GM12801 (cell line): Measurements from ENCODE around the gene PAQR7.

Source experiments
- TF ChIP-seq, protein P1 (sequence below): IDR thresholded peaks from one replicate; pipeline ENCODE4 v1.5.1; 2011; ENCODE audit warnings: control low read depth; ENCODE audit not compliant: insufficient read length; ENCODE audit errors: extremely low read depth

The PAQR7 gene

DNA sequence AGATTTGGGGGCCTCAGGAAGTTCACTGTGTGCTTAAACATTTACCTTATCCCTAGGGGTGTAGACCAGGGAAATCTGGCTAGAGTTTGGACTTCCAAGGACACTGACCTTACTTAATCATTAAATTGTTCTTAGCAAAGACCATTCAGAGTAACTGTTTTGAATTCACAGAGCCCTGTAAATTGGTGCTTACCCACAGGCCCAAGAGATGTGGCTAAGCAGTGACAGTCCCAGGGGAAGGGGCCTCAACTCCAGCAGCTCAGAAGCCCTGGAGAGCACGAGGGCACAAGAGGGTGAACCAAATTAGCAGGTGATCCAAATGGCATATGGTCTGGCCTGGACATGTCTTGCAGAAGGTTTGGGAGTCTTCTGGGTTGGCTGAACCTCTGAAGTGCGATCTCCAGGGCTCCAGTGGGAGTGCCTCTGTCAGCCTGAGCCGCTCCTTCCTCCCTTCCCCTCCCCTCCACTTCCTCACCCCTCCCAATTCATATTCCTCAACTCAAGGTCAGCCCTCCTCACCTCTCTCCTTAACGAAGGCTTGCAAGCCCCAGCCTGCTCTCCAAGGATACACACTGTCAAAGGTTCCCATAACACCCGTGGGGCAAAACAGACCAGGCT lies 4.3 kb downstream of the PAQR7 start:
- TF ChIP-seq, protein P1, sequence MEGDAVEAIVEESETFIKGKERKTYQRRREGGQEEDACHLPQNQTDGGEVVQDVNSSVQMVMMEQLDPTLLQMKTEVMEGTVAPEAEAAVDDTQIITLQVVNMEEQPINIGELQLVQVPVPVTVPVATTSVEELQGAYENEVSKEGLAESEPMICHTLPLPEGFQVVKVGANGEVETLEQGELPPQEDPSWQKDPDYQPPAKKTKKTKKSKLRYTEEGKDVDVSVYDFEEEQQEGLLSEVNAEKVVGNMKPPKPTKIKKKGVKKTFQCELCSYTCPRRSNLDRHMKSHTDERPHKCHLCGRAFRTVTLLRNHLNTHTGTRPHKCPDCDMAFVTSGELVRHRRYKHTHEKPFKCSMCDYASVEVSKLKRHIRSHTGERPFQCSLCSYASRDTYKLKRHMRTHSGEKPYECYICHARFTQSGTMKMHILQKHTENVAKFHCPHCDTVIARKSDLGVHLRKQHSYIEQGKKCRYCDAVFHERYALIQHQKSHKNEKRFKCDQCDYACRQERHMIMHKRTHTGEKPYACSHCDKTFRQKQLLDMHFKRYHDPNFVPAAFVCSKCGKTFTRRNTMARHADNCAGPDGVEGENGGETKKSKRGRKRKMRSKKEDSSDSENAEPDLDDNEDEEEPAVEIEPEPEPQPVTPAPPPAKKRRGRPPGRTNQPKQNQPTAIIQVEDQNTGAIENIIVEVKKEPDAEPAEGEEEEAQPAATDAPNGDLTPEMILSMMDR, result no peak

DNA sequence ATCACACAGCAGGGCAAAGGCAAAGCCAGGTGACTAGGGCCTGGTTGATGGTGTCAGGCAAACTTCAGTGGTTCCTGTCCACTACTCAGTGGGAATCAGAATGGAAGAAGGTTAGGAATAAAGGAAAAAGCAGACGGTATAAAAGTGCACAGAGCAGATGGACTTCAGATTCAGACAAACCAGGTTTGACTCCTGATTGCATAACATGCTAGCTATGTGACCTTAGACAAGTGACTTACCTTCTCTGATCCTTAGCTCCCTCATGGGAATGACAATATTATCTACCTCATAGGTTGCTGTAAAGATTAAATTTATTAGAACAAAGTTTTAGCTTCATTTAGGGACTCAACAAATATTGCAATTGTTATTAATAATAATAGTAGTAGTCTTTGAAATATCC lies 4.9 kb downstream of the PAQR7 start:
- TF ChIP-seq, protein P1, result no peak

DNA sequence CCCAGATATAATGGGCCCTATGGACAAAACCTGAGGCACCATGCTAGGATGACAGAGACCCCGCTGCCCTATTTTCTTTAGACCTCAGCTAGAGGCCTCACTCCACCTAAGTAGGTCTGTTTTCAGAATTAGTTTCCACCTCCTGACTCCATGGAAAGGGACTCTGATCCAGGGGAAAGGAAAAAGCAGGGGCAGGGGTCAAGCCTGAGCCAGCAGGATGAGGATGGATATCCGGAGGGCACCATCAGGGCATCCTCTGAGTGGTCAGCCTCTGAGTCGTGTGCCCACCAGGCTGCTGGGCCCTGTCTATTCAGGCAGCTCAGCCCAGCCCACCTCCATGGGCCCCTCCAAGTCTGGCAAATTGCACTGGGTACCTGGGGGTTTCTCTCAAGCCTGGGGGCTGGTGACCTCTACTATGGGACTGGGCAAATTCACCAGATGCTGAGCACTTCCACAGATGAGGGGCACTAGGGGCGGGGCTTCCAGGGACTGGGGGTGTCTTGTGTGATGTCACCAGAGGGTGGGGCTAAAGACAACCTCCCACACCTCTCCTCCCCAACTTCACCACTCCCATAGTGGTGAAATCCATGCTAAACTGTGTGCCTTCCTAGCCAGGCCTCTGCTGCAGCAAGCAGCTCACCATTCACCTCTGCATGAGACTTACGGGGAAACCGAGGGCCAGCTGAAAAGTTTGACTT lies 5.5 kb downstream of the PAQR7 start:
- TF ChIP-seq, protein P1, result no peak

DNA sequence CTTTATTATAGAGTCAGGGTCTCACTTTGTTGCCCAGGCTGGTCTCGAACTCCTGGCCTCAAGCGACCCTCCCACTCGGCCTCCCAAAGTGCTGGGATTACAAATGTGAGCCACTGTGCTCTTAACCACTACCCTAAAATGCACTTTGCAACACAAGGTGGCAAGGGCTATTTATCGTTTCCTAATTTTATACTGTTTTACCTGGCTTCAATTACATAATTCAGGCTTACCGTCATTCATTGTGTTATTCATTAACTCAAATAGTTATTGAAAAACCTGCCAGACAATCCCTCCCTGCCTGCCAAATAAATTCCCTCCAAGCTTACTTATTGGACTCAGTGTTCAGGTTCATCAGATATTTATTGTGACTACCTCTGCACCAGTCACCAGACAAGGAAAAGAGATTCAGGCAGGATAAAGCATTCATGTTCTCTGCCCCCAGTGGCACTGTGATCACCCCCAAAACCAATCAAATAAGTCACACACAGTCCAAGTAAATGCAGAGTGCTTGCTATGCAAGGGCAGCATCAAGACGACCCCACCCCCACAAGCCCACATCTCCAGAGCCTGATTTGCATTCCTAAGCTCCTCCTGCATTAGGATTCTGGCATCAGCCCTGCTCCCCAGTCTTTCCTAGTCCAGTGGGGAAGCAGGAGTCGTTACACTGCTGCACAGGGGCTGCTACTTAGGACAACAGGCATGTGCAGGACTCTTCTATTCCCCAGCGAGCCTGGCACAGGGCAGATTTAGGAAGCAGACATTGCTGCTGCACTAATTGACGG lies 8.1 kb downstream of the PAQR7 start:
- TF ChIP-seq, protein P1, result no peak

DNA sequence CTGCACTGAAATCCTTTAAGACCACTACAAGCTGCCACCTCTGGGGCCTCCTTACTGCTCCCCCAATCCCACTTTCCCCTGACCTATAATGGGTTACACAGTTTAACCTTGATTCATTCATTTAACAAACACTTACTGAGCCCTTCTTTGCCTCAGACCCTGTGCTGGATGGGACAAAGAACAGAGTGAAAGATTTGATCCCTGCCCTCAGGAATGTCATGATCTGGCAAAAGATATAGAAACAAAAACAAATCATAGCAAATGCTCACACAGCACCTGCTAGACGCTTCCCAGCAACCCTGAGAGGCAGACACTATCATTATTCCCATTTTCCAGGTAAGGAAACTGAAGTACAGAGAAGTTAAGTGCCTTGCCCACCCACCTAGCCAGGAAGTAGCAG lies 9.2 kb downstream of the PAQR7 start:
- TF ChIP-seq, protein P1, result no peak

DNA sequence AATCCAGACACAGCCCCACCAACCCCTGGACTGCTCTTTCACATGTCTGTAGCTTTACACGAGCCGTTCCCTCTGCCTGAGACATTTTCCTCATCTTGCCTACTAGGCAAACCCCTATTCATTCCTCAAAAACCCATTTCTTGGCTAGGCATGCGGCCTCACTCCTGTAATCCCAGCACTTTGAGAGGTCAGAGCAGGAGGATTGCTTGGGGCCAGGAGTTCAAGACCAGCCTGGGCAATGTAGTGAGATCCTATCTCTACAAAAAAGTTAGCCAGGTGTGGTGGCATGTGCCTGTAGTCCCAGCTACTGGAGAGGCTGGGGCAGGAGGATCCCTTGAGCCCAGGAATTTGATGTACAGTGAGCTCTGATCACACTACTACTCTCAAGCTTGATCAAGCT lies 11.1 kb downstream of the PAQR7 start:
- TF ChIP-seq, protein P1, result no peak

DNA sequence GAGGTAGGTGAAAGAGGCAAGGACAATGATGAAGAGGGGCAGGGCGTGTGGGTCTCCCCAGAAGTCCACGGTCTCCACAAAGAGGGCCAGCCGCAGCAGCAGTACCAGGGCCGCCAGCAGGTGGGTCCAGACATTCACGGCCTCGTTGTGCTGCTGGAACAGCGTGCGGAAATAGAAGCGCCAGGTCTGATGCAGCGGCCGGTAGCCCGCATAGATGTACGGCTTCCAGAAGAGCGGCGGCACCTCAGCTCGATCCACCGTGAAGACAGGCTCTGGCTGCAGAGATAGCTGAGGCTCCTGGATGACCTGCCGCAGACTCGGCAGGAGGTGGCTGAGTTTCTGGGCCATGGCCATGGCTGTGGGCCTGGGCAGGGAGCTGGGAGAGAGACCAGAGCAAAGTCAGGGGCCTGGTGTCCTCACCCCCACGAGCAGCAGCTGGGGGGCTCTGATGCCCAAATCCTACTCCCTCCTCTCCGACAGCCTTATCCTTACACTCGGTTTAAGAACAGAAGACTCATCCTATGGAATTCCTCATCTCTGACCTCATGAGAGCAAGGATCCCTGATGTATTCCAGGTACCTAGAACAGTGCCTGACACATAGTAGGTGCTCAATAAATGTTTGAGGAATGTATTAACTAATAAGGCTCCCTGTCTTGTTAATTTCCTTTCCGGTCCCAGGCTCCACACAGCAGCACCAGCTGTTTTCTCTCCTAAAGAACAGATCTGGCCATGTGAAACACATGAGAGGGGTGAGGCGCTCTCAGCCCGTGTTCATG lies 11.8 kb downstream of the PAQR7 start:
- TF ChIP-seq, protein P1, result no peak
